Pons (tissue), 1 donor: ENCODE results near the gene TMEM129.
"Not testable (repeated sequence)": the region's sequence is repeated elsewhere in the genome, so short reads cannot be mapped to it uniquely, and the experiment has no call there.

Experiments used
- DNase-seq: peaks from one replicate; pipeline ENCODE4 v3.0.0-alpha.2; 2016; ENCODE audit warnings: low spot score

The TMEM129 gene

DNA sequence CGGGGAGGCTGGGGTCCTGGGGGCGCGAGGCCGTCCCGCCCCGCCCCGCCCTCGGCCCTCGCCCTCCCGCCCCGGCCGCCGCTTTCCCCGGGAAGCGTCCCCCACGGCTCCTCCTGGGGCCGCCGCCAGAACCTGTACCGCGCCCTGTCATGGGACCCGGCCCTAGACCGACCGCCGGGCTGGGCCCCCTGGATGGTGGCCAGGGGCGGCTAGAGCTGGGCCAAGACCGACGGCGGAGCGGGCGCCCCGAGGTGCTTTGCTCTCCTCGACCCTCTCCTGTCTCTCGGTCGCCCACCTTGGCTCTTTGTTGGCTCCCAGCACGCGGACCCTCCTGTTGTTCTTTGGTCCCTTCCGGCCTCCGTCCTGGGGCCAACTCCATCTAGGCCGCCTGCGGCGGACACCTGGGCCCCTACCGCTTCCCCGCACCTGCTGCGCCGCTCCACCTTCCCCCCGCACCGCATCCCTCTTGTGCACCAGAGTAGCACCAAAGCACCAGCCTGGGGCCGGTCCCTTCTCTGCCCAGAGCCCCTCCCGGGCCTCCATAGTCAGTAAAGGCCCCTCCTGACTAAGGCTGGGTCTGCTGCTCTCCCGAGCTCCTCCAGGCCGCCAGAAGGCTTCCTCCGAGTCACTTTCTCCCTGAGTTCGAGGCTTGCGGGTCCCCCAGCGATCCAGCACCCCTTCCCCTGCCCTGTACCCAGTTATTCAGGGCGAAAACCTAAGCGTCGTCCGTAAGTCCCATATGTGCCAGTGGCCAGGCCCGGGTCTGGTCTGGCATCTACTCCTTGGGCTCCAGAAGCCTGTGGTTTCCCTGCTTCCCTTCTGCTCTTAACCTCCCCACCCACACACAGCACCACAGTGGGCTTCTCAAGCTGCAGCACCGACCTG lies 785 bp upstream of the TMEM129 start:
- DNase-seq: no peak

DNA sequence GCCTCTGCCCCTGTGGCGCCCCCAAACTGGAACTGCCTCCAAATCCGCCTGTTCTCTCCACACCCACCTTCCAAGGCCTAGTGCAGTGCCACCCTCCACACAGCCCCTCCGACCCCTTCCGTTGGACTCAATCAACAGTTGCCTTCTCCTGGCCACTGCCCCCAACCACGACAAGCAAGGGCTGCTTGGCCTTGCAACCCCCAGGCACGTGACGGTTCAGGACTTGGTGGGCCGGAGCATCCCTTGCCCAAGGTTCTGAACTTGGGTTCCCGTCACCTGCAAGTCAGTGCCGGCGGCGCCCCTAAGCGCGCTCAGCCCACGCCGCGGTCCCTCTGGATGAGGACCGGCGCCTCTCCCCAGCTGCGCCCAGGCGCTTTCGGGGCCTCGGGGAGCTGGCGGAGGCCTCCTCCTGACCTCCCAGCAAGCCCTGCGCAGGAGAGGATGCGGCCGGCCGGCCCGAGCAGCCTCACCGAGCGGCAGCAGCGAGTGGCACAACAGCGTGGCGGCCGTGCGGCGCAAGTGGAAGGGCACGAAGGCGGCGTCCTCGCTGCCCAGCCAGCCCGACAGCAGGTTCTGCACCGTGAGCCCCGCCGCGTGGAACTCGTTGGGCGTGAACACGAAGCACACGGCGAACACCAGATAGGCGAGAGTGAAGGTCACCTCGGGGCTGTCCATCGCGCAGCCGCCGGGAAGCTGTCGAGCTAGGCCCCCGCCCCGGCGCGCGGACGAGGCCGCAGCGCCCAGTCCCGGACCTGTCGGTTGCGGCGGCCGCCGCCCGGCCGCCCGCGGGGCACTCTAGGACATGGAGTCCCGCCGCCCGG lies 750 bp downstream of the TMEM129 start:
- DNase-seq: no peak

DNA sequence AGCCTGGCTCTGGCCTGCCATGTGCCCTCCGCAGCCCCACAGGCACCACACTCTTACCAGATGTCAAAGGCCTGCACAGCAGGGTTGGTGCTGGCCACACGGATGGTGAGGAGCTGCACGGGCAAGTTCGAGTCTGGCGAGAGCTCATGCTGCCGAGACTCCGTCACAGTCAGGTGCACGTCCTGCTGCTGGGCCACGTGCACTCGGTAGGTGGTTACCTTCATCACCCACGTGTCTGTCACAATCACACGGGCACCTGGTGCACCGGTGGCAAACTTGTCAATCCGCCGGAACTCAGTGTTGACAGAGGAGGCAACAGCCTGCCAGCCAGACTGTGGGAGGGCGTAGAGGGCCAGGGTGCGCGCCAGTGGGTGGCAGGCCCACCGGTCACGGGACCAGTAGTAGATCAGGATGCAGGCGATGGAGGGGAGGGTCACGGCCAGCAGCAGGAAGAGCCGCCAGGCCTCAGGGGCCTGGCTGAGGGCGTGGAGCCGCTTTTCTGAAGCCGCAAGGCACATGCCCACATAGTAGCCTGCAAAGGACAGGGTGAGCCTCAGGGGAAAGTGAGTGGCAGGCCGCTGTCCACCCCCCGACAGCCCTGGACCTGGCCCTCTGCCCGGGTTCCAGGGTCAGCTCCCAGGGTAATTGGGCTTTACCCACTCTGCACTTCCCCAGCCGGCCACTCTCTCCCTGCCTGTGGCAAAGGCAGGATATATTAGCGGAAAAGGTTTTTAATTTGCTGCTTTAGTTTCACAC lies 2.9 kb downstream of the TMEM129 start:
- no peak for DNase-seq

DNA sequence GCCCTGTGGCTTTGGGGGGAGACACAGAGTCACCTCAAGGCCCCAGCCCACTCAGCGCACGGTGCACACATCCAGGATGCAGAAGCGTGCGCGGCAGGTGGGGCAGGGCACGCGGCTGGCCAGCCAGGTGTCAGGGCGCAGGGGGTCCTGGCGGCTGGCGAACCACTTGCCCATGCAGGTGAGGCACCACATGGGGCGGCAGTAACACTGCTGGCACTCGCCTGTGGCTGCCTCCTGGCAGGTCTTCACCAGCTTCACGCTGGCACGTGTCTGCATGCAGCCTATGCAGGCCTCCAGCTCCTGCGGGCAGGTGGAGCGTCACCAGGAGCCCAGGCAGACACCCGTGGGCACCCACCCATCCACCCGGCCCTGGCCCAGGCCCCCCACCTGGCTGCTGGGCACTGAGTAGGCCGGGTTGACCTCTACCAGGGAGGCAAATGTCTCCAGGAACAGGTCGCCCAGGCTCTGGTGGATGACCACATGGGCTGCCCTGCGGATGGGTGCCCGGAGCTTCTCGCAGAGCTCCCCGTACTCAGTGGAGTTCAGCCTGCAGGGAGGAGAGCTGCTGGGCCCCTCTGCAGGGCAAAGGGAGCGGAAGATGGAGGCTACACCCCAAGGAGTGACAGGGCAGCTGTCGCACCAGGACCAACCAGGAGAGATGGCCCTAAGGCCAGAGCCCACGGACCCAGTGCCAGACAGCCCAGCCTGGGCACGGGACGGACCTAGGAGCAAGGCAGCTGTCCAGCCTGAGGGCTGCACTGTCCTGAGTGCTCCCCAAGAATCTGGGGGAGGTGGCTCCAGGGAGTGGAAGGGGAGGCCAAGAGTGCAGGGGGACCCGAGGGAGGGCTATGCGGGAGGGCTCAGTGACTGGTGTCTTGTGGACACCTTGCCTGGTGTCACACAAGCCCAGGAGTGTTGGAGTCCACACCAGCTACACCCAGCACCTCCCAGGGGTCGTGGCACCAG lies 3.7 kb downstream of the TMEM129 start:
- DNase-seq: no peak

DNA sequence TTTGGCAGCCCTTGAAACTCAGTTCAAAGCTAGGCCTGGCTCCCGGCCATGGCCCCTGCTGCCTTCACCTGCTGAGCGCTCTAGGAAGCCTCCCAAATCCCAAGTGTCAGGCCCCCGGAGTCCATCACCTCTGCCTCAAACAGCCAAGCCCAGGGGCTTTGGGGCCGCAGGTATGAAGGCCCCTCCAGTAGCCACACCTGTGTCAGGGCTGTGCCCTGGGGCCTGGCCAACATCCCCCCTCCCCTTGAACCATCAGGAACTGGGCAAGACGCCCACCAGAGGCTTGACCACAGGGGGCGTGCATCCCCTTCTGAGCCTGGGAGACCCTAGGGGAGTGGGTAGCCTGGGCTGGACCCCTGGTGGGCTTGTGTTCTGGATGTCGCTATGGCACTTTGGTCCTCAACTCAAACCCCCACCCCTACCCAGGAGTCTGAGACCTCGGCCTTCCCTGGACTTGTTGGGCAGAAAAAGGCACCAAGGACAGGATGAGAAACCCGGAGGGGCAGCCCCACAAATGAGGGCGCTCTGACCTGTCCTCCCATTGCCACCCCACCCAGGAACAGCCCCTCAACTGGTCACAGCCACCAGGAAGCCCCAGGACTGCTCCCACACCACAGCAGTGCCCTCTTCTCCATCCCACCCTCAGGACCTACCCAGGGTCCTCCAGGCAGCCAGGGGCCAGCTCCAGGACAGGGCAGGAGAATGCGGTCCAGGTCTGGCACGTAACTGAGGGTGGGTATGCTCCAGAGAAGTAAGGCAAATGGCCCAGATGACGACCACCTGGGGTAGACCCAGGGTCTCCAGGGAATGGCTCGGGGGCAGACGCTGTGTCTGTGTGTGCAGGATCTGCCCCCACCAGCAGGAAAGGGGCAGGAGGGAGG lies 4.8 kb downstream of the TMEM129 start:
- no peak for DNase-seq

DNA sequence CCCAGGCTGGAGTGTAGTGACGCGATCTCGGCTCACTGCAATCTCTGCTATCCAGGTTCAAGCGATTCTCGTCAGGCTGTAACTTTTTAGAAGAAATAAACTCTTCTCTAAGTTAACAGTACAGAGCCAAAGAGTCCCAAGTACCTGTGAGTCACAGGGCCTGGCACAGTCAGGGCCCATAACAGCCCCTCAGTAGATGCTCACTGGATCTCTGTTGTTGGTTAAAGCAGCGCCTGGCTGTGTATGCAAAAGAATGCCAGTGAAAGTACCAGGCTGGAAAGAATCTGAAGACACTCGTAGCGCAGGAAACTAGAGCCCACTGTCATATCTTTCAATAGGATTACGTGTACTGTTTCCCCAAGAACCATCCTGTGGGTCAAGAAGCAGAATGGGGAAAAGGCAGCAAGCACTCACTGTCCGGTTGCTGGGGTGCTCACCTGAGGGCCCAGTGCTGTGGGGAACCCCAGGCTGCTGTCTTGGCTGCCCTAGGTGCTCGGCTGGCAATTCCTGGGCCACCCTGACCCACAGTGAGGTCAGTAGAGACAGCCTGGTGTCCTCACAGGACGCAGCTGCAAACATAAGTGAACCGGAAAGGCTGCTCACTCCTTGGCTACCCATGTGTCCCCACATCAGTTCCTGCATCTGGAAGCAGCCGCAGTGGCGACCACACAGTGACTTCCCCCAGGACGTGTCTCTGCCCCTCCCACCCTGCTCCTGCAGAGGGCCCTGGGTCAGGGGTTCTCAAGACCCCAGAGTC lies 5.9 kb downstream of the TMEM129 start:
- DNase-seq: no peak

DNA sequence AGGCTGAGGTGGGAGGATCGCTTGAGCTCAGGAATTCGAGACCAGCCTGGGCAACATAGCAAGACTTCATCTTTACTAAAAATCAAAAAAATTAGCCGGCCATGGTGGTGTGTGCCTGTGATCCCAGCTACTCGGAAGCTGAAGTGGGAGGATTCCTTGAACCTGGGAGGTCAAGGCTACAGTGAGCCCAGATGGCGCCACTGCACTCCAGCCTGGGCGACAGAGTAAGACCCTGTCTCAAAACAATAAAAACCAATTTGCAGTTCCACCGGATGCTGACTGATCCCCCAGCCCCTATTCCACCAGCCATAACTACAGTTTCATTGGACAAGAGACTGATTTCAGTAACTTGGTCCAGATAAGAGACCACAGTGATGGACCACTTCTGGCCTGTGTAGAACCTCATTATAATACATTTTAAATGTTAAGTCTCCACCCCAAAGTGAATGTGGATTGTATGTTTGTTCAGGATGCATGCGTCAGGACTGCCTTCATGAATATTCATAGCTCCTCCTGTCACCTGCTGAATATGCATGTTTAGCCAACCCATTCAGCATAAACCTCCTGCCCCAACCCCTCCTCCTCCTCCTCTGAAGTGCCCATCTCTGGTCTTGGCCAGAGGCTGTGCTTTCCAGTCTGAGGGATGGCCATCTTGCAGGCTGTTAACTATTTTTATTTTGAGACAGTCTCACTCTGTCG lies 6.7 kb downstream of the TMEM129 start:
- DNase-seq: no peak

DNA sequence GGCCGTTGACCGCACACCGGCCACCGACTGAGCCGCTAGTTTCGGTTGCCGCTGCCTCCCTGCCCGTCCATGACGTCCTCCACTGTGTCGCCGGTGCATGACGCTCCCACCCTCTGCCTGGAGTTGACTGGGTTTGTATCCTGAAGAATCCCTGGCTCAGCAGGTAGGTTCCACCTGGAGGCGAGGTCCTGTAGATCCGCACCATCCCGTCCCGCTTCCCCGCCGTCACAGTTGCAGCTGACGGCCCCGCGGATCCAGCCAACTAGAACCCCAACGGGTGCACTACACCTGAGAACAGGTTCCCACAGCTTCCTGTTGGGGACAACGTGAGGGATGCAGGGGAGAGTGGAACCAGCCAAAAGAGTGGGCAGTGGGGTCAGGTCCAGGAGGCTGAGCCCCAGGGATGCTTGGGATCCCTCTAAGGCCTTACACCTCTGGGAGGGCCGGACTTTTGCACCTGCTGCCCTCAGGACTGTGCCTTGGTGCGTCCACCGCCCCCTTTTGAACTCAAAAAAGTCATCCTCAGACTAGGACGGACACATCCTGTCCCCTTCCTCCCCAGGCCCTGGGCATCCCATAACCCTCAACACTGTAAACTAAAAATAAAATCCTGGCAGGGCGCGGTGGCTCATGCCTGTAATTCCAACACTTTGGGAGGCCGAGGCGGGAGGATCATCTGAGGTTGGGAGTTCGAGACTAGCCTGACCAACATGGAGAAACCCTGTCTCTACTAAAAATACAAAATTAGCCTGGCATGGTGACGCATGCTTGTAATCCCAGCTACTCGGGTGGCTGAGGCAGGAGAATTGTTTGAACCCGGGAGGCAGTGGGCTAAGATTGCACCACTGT lies 7.9 kb downstream of the TMEM129 start:
- no peak for DNase-seq

DNA sequence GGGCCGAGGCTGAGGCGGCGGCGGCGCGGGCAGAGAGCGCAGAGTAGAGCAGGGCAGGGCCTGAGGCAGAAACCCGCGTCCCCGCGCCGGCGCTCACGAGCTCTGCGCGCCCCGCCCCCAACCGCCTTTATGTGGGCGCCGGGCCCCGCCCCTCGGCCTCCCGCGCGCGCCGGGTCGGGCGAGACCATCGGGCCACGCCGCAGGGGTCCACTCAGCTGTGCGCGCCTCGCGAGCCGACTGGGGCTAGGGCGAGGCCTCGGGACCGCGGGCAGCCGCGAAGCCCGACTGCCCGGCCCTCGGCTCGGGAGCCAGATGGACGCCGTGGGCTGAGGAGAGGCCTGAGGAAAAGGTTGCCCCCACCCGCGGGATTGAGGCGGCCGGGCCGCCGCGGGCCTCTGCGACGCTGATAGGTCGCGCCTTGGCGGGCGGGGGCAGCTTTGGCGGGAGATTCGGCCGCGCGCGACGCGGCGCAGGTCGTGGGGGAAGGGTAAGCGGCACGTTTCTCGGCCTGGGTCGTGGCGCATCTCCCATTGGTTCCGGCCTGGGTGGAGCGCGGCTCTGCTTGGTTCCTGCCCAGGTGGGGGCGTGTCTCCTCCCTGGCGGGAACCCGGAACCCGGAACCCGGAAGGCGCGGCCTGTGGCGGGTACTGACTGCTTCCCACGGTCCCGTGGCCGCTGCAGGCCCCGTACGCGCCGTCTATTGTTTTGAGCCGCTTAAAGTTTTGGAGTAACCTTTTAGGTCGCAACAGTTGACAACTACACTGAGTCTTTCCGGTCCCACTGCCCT lies 8.7 kb downstream of the TMEM129 start, which contains the start of gene SLBP:
Gene SLBP (minus strand): TSS at position 104 of the 787 bp plus-strand sequence. CDS start 131 bp downstream, outside the sequence.
- DNase-seq: peak; percentile 71

DNA sequence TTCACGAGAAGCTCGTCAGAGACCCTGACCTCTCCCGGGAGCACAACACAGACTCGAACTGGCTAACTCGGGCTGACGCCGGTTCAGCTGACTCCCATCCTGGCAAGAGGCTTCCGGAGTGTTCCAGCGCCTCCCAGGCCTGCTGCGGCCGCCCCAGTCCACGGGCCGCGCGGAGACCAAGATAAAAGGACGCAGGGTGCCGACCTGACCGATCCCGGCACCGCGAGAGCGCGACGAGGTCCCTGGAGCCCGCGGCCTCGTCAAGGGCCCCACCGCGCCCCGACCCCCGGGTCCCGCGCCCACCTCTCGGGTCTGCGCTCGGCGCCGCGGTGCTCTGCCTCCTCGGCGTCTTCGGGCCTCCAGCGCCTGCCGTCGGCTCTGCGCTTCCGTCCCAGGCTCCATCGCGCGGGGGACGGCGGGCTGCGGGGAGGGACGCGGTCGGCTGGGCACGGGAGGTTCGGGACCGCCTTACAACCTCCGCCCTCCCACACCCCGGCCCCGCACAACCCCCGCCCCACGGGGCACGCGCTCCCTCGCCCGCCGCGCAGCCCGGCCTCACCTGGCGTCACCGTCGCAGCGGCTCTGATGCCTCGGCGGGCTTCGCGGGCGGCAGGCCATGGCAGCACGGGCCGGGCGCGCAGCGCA lies 9.4 kb downstream of the TMEM129 start:
- no peak for DNase-seq

DNA sequence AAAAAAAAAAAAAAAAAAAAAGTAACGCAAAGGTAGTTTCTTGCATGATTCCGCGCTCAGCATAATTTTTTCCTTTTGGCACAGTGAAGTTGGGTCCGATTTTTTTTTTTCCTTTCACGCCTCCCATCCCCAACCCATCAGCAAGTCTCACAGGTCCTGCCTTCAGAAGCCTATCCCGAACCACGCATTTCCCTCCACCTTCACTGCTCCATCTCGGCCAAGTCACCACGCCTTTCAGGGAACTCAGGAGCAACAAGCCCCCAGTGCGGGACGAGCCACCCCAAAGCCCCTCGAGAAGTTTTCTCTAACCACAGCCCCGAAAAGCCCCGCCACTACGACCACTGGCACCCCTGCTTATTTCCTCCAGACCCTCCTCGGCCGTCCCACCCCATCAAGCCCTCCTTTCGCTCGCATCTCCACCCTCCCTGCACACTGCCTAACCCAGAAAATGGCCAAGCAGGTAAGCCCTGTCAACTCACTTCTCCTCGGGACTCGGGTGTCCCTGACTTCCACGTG lies 10.0 kb downstream of the TMEM129 start:
- DNase-seq: no peak

DNA sequence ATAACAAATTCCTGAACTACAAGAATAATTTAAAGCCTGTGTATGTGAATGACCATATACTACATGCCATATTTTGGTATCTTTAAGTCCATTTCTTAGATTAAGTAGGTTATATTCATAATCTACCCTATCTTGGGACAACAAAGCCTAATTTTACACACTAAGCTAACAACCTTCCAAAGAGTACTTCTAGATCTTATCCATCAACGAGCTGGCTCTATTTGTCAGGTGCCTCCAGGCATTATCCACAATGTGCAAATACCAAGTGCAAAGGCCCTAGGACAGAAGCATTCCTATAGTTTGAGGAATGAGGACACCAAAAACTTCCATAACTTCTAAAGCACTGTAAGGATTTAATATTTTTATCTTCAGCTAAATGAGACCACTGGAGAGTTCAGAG lies 12.5 kb downstream of the TMEM129 start:
- DNase-seq: no peak

DNA sequence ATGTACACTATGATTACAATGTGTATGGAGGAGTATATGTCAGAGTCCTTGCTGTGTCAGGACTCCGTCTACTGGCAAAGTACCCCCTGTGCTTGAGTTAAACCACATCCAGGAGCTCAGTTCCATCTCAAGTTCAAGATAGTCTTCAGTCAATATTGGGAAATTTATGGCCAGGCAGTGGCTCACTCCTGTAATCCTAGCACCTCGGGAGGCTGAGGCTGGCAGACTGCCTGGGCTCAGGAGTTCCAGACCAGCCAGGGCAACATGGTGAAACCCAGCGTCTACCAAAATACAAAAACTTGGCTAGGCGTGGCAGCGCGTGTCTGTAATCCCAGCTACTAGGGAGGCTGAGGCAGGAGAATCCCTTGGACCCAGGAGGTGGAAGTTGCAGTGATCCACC lies 14.8 kb downstream of the TMEM129 start:
- no peak for DNase-seq

DNA sequence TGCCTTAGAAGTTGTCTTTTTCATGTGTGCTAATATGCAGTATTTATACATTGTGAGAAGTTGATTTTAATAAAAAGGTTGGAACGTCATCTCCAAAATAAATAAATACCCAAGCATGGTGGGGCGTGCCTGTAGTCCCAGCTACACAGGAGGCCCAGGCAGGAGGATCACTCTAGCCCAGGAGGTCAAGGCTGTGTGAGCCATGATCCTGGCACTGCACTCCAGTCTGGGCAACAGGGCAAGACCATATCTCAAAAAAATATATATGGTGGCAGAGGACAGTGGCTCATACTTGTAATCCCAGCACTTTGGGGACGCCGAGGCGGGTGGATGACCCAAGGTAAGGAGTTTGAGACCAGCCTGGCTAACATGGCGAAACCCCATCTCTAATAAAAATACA lies 15.4 kb downstream of the TMEM129 start:
- DNase-seq: no peak

DNA sequence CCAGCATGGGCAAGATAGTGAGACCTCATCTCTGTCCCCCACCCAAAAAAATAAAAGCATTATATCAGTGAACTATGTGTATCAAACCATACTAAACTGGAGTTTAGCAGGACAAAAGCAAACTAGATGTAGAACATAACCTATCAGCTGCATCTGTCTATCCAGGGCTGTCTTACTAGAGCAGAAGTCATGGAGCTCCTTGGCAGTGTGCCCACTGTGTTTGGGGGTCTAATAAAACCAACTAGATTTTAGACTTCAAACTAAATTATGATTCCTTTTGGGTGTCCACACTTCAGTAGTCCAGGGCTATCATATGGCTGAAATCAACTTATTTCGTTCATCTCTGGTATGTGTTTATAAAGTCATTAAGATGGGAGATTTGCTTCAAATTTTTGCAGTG lies 17.3 kb downstream of the TMEM129 start:
- DNase-seq: no peak

DNA sequence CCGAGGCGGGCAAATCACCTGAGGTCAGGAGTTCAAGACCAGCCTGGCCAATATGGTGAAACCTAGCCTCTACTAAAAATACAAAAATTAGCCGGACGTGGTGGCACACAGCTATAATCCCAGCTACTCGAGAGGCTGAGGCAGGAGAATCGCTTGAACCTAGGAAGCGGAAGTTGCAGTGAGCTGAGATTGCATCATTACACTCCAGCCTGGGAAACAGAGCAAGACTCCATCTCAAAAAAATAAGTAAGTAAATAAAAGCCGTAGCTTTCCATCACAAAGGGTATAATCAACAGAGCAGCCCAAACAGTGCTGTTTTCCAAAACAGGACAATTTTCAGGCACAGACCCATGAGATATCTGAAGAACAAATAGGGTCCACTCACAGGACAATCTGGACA lies 19.5 kb downstream of the TMEM129 start:
- DNase-seq: not testable (repeated sequence)
